Measurements from ENCODE around the gene KRT32.

GRCh38 chr17:41505809-41506767 lies 38.9 kb upstream of the KRT32 start:
- TF ChIP-seq CTCF (IDR thresholded peaks at IDR 0.05) (no peak), EZH2 (IDR thresholded peaks at IDR 0.05) (no peak), EZH2phosphoT487 (IDR thresholded peaks at IDR 0.05) (no peak)
